A204.1 (cell line): ENCODE data around the gene GRID2IP.

ENCODE experiments used
- FAIRE-seq: peaks from 2 replicates; lab custom pipeline; 2012; peaks lifted over from hg19 to GRCh38; lab: Jason Lieb, UNC

Gene GRID2IP

DNA sequence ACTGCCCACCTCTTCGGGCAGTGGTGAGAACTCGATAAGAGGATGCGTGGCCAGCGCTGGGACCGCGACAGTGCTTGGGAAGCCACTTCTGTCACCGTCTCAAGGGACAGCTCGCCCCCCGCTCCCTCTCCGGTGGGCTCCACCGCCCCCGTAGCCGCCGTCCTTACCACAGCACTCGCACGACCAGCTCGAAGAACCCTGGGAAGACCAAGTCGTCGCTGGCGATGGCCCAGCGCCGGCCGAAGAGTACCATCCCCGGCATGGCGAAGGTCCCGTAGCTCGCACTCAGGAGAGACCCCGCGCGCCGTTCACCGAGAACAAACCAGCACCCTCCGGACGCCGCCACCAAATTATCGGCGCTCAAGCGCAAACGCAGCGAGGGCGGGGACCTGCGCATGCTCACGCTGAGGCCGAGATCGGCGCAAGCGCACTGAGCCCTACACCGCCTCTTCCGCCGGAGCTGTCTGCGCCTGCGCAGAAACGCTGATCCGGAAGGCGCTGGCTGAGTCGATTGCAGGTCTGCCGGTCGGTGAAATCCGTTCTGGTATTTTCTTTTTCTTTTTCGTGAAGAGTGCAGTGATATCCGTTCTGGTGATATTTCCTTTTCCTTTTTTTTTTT lies 103.6 kb downstream of the GRID2IP start, which contains the start of gene DAGLB:
Gene DAGLB, minus strand, starts transcription at position 374 of the 619 bp plus-strand sequence. Its CDS starts 112 bp downstream, at position 262.
- no peak for FAIRE-seq
